Amniotic epithelial cell (primary cell): ENCODE data around the gene TMC5.

Experiments used
- DNase-seq: peaks from one replicate; pipeline ENCODE4 v3.0.0-alpha.2; 2010; ENCODE audit warnings: low read depth

TMC5 gene

GRCh38 chr16:19543278-19543996, 125.8 kb downstream of the TMC5 start:
- DNase-seq = peak; percentile 7

- DNase-seq = no peak
Observed at GRCh38 chr16:19548144-19548543, 130.5 kb downstream of the TMC5 start.
